Loucy (cell line): ENCODE results near the gene BCAS1.

Experiments
- EZH2phosphoT487 ChIP-seq: fragments of 200-600 bp; IDR thresholded peaks from 2 replicates; pipeline ENCODE4 v1.6.1; 2018; ENCODE audit warnings: antibody characterized with exemption, mild to moderate bottlenecking, moderate library complexity, borderline replicate concordance
- TF ChIP-seq, protein P1 (sequence below): fragments of 200-600 bp; sonication (generic); conservative IDR thresholded peaks from 2 replicates; pipeline ENCODE4 v1.5.1; 2014; ENCODE audit warnings: mild to moderate bottlenecking, antibody characterized with exemption, low read length

DNA sequence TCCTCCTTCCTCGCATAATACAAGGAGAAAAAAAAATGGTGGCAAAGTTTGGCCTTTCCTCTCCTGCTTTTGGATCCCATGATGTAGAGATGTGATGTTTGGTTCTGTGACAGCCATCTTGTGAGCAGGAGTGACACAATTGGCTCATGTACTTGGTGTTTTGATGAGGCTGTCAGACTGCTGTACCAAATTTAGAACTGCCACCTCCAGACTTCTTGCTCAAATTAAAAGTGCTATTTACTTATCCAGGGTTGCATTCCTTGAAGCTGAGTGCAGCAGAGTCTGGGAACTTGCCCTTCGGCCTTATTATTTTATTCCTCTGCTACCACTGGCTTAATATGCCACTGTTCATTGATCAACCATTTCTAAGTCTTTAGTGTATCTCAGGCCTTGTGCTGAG is 21.9 kb downstream of the BCAS1 start:
- TF ChIP-seq, protein P1, sequence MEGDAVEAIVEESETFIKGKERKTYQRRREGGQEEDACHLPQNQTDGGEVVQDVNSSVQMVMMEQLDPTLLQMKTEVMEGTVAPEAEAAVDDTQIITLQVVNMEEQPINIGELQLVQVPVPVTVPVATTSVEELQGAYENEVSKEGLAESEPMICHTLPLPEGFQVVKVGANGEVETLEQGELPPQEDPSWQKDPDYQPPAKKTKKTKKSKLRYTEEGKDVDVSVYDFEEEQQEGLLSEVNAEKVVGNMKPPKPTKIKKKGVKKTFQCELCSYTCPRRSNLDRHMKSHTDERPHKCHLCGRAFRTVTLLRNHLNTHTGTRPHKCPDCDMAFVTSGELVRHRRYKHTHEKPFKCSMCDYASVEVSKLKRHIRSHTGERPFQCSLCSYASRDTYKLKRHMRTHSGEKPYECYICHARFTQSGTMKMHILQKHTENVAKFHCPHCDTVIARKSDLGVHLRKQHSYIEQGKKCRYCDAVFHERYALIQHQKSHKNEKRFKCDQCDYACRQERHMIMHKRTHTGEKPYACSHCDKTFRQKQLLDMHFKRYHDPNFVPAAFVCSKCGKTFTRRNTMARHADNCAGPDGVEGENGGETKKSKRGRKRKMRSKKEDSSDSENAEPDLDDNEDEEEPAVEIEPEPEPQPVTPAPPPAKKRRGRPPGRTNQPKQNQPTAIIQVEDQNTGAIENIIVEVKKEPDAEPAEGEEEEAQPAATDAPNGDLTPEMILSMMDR = no peak
- no peak for TF ChIP-seq EZH2phosphoT487
